ENCODE results near the gene UGT2B15.
"Not testable (repeated sequence)": the region's sequence is repeated elsewhere in the genome, so short reads cannot be mapped to it uniquely, and the experiment has no call there.

GRCh38 chr4:68656445-68656973 is 13.9 kb downstream of the UGT2B15 start:
- not testable (repeated sequence) for TF ChIP-seq CTCF, EZH2, EZH2phosphoT487 (IDR thresholded peaks at IDR 0.05)

Measured in neural progenitor cell (in vitro differentiated cells).